HCT116 (cell line): Measurements from ENCODE around the gene SPG7.
"Not testable (repeated sequence)": the region's sequence is repeated elsewhere in the genome, so short reads cannot be mapped to it uniquely, and the experiment has no call there.

Source experiments
- CEBPB ChIP-seq: IDR thresholded peaks from 2 replicates; pipeline ENCODE4 v1.6.1; 2012; ENCODE audit warnings: low read depth
- SP1 ChIP-seq: IDR thresholded peaks from 2 replicates; pipeline ENCODE4 v1.6.1; 2012; ENCODE audit warnings: low read depth
- YY1 ChIP-seq: IDR thresholded peaks from 2 replicates; pipeline ENCODE4 v1.6.1; 2011; ENCODE audit warnings: low read length, low read depth, moderate library complexity, mild to moderate bottlenecking; ENCODE audit not compliant: insufficient replicate concordance; ENCODE audit errors: extremely low read depth
- TF ChIP-seq, protein P1 (sequence below): IDR thresholded peaks from 2 replicates; pipeline ENCODE4 v1.6.1; 2012; ENCODE audit warnings: low read depth
- TF ChIP-seq, protein P2 (sequence below), 3 experiments: fragments of 200-600 bp in 1 of 3; sonication (generic) in 1 of 3; IDR thresholded peaks in 2 of 3; conservative IDR thresholded peaks in 1 of 3; 2 replicates each; pipeline ENCODE4 v1.5.1; 2012 to 2017; ENCODE audit warnings: low read depth in 2 of 3, low read length in 2 of 3, antibody characterized with exemption in 1 of 3, borderline replicate concordance in 1 of 3, control low read depth in 1 of 3, mild to moderate bottlenecking in 1 of 3, mixed read lengths in 1 of 3, mixed run types in 1 of 3, moderate library complexity in 1 of 3; ENCODE audit not compliant: insufficient read depth in 1 of 3

DNA sequence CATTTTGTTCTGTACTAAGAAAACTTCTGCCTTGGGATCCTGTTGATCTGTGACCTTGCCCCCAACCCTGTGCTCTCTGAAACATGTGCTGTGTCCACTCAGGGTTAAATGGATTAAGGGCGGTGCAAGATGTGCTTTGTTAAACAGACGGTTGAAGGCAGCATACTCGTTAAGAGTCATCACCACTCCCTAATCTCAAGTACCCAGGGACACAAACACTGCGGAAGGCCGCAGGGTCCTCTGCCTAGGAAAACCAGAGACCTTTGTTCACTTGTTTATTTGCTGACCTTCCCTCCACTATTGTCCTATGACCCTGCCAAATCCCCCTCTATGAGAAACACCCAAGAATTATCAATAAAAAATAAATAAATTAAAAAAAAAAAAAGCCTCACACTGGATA, 44.9 kb upstream of the SPG7 start:
- TF ChIP-seq, protein P1, sequence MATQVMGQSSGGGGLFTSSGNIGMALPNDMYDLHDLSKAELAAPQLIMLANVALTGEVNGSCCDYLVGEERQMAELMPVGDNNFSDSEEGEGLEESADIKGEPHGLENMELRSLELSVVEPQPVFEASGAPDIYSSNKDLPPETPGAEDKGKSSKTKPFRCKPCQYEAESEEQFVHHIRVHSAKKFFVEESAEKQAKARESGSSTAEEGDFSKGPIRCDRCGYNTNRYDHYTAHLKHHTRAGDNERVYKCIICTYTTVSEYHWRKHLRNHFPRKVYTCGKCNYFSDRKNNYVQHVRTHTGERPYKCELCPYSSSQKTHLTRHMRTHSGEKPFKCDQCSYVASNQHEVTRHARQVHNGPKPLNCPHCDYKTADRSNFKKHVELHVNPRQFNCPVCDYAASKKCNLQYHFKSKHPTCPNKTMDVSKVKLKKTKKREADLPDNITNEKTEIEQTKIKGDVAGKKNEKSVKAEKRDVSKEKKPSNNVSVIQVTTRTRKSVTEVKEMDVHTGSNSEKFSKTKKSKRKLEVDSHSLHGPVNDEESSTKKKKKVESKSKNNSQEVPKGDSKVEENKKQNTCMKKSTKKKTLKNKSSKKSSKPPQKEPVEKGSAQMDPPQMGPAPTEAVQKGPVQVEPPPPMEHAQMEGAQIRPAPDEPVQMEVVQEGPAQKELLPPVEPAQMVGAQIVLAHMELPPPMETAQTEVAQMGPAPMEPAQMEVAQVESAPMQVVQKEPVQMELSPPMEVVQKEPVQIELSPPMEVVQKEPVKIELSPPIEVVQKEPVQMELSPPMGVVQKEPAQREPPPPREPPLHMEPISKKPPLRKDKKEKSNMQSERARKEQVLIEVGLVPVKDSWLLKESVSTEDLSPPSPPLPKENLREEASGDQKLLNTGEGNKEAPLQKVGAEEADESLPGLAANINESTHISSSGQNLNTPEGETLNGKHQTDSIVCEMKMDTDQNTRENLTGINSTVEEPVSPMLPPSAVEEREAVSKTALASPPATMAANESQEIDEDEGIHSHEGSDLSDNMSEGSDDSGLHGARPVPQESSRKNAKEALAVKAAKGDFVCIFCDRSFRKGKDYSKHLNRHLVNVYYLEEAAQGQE: not testable (repeated sequence)
- not testable (repeated sequence) for TF ChIP-seq YY1, CEBPB, SP1
- TF ChIP-seq, protein P2, sequence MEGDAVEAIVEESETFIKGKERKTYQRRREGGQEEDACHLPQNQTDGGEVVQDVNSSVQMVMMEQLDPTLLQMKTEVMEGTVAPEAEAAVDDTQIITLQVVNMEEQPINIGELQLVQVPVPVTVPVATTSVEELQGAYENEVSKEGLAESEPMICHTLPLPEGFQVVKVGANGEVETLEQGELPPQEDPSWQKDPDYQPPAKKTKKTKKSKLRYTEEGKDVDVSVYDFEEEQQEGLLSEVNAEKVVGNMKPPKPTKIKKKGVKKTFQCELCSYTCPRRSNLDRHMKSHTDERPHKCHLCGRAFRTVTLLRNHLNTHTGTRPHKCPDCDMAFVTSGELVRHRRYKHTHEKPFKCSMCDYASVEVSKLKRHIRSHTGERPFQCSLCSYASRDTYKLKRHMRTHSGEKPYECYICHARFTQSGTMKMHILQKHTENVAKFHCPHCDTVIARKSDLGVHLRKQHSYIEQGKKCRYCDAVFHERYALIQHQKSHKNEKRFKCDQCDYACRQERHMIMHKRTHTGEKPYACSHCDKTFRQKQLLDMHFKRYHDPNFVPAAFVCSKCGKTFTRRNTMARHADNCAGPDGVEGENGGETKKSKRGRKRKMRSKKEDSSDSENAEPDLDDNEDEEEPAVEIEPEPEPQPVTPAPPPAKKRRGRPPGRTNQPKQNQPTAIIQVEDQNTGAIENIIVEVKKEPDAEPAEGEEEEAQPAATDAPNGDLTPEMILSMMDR (IDR thresholded peaks at IDR 0.05 in 2 of 3, conservative IDR thresholded peaks at IDR 0.05 in 1 of 3; ENCODE audit: borderline replicate concordance in 1 of 3, insufficient read depth in 1 of 3, low read depth in 2 of 3, low read length in 2 of 3): not testable (repeated sequence)
